Ramos (cell line): Measurements from ENCODE around the gene XYLT1.

Experiments
- in situ Hi-C: fragments of 300-500 bp; cut with MboI; formaldehyde crosslinking; loops from one replicate; pipeline ENCODE4 v1.14.3; 2022; ENCODE audit warnings: low sequenced_read_pairs; ENCODE audit not compliant: unreplicated experiment

XYLT1 gene

DNA sequence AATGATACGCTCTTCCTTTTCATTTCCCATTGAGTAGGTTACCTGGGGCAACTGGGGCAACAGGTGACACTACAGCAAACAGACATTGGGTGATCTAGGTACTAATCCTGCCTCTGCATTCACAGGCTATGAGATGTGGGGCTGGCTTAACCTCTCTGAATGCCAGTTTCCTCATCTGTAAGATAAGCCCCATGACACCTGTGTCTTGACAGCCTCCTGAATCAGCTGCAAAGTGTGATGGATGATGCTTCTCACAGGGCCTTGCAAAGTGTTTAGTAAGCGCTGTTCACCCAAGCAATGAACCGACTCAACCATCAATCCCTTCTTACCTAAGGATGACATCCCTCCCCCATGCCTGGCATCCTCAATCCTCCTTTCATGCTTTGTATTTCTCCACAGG is 322.8 kb downstream of the XYLT1 start:
- in situ Hi-C loops: no loop called here

DNA sequence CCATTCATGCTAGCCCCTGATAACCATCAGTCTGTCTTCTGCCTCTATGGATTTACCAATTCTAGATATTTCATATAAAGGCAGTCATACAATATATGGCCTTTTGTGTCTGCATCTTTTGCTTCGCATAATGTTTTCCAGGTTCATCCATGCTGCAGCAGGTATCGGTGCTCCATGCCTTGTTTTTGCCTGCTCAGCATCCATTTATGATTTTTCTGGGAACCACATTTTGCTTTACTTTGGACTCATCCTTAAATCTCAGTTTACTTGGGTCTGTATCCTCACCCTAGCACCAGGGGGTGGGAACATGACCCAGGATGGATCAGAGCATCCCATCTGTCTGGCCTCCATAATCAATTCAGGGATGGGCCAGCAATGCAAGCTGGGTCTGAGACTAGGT is 325.7 kb downstream of the XYLT1 start:
- in situ Hi-C loops: no loop called here

DNA sequence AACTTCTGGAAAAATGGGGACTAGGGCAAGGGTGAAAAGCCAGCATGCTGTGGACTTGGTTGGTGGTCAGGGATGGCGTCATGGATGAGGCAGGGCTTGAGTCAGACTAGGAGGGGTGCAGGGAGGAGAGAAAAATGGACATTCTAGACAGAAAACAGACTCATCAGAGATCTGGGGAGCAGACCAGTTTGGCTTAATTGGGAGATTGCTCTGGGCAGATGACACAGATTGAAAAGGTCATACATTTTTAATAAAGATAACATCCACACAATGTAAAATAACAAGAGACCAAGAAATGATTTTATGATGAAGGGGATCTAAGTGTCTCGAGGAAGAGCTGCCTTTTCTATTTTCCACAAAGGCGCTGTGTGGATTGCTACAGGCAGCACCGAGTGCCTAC is 326.3 kb downstream of the XYLT1 start:
- in situ Hi-C loops: no loop called here

DNA sequence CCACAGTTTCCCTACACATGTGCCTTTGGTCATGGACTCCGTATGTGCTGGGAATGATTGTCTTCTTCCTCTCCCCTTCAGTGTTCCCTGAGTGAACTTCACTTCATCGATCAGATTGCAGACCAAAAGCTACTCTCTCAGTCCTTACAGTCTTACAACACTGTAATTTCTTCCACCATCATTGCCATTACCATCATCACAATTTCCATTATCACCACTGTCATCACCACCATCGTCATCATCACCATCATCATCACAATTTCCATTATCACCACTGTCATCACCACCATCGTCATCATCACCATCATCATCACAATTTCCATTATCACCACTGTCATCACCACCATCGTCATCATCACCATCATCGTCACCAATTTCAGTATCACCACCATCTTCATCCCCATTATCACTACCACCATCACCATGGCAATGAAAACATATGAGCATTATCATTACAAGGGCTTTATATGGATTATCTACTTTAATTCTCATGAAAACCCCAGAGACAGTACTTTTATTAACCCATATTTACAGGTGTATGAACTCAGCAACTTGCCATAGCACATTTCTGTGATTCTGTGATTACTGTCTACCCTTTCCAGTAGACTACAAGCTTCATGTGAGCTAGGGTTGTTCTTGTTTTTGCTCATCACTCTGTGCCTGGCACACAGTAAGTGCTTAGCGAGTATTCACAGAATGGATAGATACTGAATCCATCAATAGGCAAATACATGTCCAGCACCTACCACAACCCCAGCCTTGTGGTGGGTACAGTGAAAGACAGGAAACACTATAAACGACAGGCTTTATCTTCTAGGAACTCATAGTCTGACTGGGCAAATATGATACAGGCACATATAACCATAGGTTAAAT is 327.0 kb downstream of the XYLT1 start:
- in situ Hi-C loops: no loop called here

GRCh38 chr16:17138801-17139200 is 332.0 kb downstream of the XYLT1 start:
- in situ Hi-C loops: no loop called here

- in situ Hi-C loops: no loop called here
Measured at GRCh38 chr16:17135439-17135838, 335.3 kb downstream of the XYLT1 start.

GRCh38 chr16:17134586-17134985 is 336.2 kb downstream of the XYLT1 start:
- in situ Hi-C loops: no loop called here

GRCh38 chr16:17133851-17134250 is 336.9 kb downstream of the XYLT1 start:
- in situ Hi-C loops: no loop called here

- in situ Hi-C loops: no loop called here
Measured at GRCh38 chr16:17131351-17131750, 339.4 kb downstream of the XYLT1 start.

DNA sequence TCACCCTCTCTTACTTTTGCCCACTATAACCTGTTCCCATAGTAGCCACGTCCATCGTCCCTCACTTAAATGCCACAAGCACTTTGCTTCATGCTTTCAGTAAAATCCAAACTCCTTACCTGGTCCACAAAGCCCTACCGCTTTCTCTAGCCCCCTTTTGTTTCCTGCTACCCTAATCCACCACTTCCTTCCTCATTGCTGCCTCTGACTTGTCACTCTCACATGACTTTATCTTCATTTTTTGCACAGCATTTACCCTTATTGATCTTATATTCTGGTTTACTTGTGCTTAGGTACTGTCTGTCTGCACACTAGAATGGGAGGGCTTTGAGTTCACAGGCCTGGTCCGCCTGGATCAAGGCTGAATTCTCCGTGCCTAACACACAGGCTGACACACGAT is 340.0 kb downstream of the XYLT1 start:
- in situ Hi-C loops: no loop called here

GRCh38 chr16:17129971-17130370 is 340.8 kb downstream of the XYLT1 start:
- in situ Hi-C loops: no loop called here

DNA sequence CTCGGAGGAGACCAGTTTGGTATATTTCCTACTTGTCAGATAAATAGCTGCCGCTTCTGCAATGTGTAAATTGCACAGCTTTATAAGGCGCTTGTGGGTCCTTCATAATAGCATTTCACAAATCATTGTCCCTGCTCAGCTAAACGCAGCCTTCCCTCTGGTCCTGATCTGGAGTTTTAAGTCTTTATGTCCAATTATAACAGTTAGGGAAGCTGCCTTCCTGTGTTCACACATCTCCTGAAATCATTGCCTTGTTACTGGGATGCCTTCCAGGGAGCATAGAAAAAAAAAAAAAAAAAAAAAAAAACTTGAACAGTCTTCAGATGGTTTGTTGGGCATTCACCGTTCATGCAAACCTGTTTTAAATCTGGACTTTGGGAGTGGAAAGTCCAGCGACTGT is 342.0 kb downstream of the XYLT1 start:
- in situ Hi-C loops: no loop called here

DNA sequence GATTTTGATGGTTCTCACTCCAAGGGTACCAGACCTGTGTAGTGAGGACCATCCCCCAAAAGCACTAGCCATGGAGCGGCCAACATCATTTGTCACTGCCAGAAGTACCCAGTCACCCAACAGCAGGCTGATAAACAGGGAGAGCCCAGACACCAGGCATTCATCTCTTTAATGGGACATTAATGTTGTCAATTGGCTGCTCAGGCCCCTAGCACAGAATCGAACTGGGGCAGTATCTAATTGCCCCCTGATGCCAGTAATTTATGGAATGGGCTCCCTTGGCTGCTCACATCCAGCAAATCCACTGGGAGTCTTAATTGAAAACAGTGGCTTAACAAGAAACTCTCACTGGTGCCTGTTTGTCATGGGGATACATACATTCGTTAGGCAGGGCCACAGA is 344.6 kb downstream of the XYLT1 start:
- in situ Hi-C loops: no loop called here

DNA sequence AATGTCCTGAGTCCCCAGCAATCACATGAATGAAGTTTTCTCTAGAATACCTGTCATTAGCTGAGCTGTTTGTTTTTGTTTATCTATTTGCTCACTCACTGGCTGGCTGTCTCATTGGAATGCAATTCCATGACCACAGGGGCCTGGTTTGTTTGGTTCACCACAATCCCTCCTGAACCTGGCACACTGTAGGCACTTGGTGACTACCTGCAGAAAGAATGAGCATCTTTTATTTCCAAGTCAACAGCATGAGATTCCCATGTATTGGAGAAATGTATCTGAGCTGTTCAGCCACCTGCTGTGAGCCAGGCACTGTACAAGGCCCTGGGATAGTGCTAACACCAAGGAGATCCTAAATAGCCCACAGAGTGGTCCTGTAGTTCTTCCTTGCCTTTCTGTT is 345.1 kb downstream of the XYLT1 start:
- in situ Hi-C loops: no loop called here

GRCh38 chr16:17117906-17118577 is 352.7 kb downstream of the XYLT1 start:
- in situ Hi-C loops: no loop called here

DNA sequence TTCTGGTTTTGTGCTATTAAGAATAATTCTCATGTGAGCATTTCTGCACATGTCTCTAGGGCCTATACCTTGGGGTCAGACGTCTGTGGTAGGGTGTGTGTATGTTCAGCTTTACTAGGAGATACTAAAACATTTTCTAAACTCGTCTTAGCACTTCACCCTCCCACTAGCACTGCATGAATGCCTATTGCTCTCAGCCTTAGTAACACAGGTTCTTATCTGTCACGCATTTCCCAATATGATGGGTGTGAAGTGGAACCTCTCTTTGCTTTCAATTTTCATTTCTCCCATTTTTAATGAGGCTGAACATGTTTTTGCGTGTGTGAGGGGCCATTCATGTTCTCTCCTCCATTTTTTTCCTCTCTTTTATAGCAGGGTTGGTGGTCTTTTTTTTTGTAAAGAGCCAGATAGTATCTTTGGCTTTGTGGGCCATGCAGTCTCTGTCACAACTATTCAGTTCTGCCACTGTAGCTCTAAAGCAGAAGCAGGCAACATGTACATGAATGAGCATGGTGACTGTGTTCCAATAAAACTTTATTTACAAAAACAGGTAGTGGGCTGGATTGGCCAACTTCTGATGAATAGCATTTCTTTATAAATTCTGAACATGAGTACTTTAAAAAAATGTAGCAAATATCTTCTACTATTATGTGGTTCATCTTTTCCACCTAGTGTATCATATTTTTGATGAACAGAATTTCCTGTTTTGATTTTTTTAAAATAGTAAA is 354.0 kb downstream of the XYLT1 start:
- in situ Hi-C loops: no loop called here

DNA sequence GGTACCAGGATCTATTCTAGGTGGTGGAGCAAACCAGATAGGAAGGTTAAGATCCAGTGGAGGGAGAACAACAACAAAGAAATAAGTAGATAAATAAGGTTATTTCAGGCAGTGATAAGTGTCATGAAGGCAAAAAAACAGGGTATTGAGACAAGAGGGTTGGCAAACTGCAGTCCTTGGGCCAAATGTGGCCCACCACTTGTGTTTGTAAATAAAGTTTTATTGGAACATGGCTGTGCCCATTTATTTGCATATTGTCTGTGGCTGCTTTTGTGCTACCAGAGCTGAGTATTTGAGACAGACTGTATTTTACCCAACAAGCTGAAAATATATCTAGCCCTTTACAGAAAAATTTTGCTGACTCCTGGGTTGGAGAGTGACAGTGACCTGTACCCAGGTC is 361.3 kb downstream of the XYLT1 start:
- in situ Hi-C loops: loop anchor here (5.0 kb wide), 1 partner anchor 48 kb away; no protein-coding TSS in a partner anchor

DNA sequence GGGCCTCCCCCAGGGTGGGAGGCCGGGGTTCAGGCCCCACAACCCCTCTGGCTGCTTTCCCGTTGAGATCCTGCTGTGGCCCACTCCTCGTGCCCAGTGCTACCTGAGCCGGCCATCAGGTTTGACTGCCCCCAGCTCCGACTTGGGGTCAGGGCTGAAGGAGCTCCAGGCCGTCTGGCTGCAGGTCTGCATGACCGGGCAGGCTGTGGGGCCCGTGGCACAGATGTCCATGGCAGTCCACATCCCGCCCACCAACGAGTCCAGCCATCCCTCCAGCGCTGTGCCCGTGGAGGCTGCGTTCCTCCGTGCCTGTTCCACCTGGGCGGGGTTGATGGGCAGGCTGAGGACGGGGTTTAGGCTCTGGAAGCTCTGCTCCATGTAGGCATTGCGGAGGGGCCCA is 362.2 kb downstream of the XYLT1 start:
- in situ Hi-C loops: loop anchor here (5.0 kb wide), 1 partner anchor 49 kb away; no protein-coding TSS in a partner anchor

- in situ Hi-C loops: loop anchor here (5.0 kb wide), 1 partner anchor 50 kb away; no protein-coding TSS in a partner anchor
Measured at GRCh38 chr16:17107450-17107849, 363.3 kb downstream of the XYLT1 start.

GRCh38 chr16:17106243-17106791 is 364.4 kb downstream of the XYLT1 start:
- in situ Hi-C loops: loop anchor here (5.0 kb wide), 1 partner anchor 51 kb away; no protein-coding TSS in a partner anchor
